Right lobe of liver (tissue), 4 donors: ENCODE measurements around the gene USH1C.

Source experiments
- CTCF ChIP-seq, 4 donors: fragments of 200-600 bp in 3 of 4; fragments of 450-650 bp in 1 of 4; IDR thresholded peaks; one replicate each; pipeline versions ENCODE4 v1.5.1 to v1.8.0; 2016 to 2022; ENCODE audit warnings: antibody characterized with exemption in 4 of 4, mild to moderate bottlenecking in 2 of 4
- POLR2A ChIP-seq: fragments of 450-650 bp; IDR thresholded peaks from one replicate; pipeline ENCODE4 v1.6.1; 2017; ENCODE audit warnings: antibody characterized with exemption, mild to moderate bottlenecking
- donor health status: DM: no; HTN: no; CAD: no.
- donor health status: DM: no; HTN: no; CAD: no.
- donor health status: DM: no; HTN: yes; CAD: no.

- TF ChIP-seq CTCF (IDR thresholded peaks at IDR 0.05) (no peak), POLR2A (no peak)
Measured at GRCh38 chr11:17449158-17449557, 95.1 kb downstream of the USH1C start.
